Measurements from ENCODE around the gene CDC6. TPM values are rescaled to one million over a fixed set of nuclear protein-coding genes. Genes with fewer than 3 reads are reported as not detected.
A peak's percentile ranks its signal among the peaks of the same experiment; 100 is the strongest.

The CDC6 gene
- polyA plus RNA-seq, 1 donor: 11.8 TPM

GRCh38 chr17:40316571-40317344, 29.1 kb downstream of the CDC6 start:
- Histone ChIP-seq H3K36me3 (ENCODE audit: control insufficient read depth, insufficient read depth, low read length) (no peaks in the 10 kb centered on the region), H3K27me3 (ENCODE audit: control insufficient read depth, insufficient read depth, low read length) (no peaks in the 10 kb centered on the region), H3K4me1 (ENCODE audit: control insufficient read depth, insufficient read depth, low read length) (peaks cover 64% of the 10 kb centered on the region), H3K4me3 (ENCODE audit: low read length) (peak overlapping the region; percentile 25), H3K9me3 (ENCODE audit: control insufficient read depth, low read depth, low read length) (no peaks in the 10 kb centered on the region), H3K27ac (ENCODE audit: low read length) (peak overlapping the region; percentile 54)
- no CpG with 5 or more reads among the region's 38 CpGs for WGBS (ENCODE audit: insufficient coverage, low lambda C conversion rate)
- DNase-seq: peak; percentile 66 to 77

GRCh38 chr17:40317345-40317873, 29.7 kb downstream of the CDC6 start:
- H3K4me1 ChIP-seq (ENCODE audit: control insufficient read depth, insufficient read depth, low read length): peaks cover 67% of the 10 kb centered on the region
- WGBS (ENCODE audit: insufficient coverage, low lambda C conversion rate): no CpG with 5 or more reads among the region's 6 CpGs
- H3K36me3 ChIP-seq (ENCODE audit: control insufficient read depth, insufficient read depth, low read length): no peaks in the 10 kb centered on the region
- no peaks in the 10 kb centered on the region for H3K27me3 ChIP-seq (ENCODE audit: control insufficient read depth, insufficient read depth, low read length)
- peak overlapping the region; percentile 99 for H3K4me3 ChIP-seq (ENCODE audit: low read length)
- peak overlapping the region; percentile 54 for H3K27ac ChIP-seq (ENCODE audit: low read length)
- no peaks in the 10 kb centered on the region for H3K9me3 ChIP-seq (ENCODE audit: control insufficient read depth, low read depth, low read length)
- DNase-seq: peak in 1 of 2 donors; percentile 48

GRCh38 chr17:40317880-40318829, 30.5 kb downstream of the CDC6 start:
- DNase-seq: peak; percentile 96 to 98
- WGBS (ENCODE audit: insufficient coverage, low lambda C conversion rate): 0% methylated on average over 3 of the region's 70 CpGs
- no peaks in the 10 kb centered on the region for H3K9me3 ChIP-seq (ENCODE audit: control insufficient read depth, low read depth, low read length)
- H3K36me3 ChIP-seq (ENCODE audit: control insufficient read depth, insufficient read depth, low read length): no peaks in the 10 kb centered on the region
- H3K27ac ChIP-seq (ENCODE audit: low read length): peak overlapping the region; percentile 54
- peaks cover 73% of the 10 kb centered on the region for H3K4me1 ChIP-seq (ENCODE audit: control insufficient read depth, insufficient read depth, low read length)
- peak overlapping the region; percentile 99 for H3K4me3 ChIP-seq (ENCODE audit: low read length)
- no peaks in the 10 kb centered on the region for H3K27me3 ChIP-seq (ENCODE audit: control insufficient read depth, insufficient read depth, low read length)

GRCh38 chr17:40318830-40319391, 31.2 kb downstream of the CDC6 start:
- Histone ChIP-seq H3K4me3 (ENCODE audit: low read length) (peak overlapping the region; percentile 99), H3K27ac (ENCODE audit: low read length) (peak overlapping the region; percentile 16), H3K27me3 (ENCODE audit: control insufficient read depth, insufficient read depth, low read length) (no peaks in the 10 kb centered on the region), H3K9me3 (ENCODE audit: control insufficient read depth, low read depth, low read length) (no peaks in the 10 kb centered on the region), H3K4me1 (ENCODE audit: control insufficient read depth, insufficient read depth, low read length) (peaks cover 79% of the 10 kb centered on the region), H3K36me3 (ENCODE audit: control insufficient read depth, insufficient read depth, low read length) (no peaks in the 10 kb centered on the region)
- peak in 1 of 2 donors; percentile 36 for DNase-seq
- no CpG with 5 or more reads among the region's 13 CpGs for WGBS (ENCODE audit: insufficient coverage, low lambda C conversion rate)

GRCh38 chr17:40319651-40320540, 32.2 kb downstream of the CDC6 start:
- DNase-seq: no peak
- Histone ChIP-seq H3K27ac (ENCODE audit: low read length) (peak overlapping the region; percentile 55), H3K9me3 (ENCODE audit: control insufficient read depth, low read depth, low read length) (no peaks in the 10 kb centered on the region), H3K27me3 (ENCODE audit: control insufficient read depth, insufficient read depth, low read length) (no peaks in the 10 kb centered on the region), H3K36me3 (ENCODE audit: control insufficient read depth, insufficient read depth, low read length) (no peaks in the 10 kb centered on the region), H3K4me1 (ENCODE audit: control insufficient read depth, insufficient read depth, low read length) (peaks cover 82% of the 10 kb centered on the region), H3K4me3 (ENCODE audit: low read length) (peak overlapping the region; percentile 99)
- no CpG with 5 or more reads among the region's 11 CpGs for WGBS (ENCODE audit: insufficient coverage, low lambda C conversion rate)

GRCh38 chr17:40320756-40321523, 33.3 kb downstream of the CDC6 start:
- WGBS (ENCODE audit: insufficient coverage, low lambda C conversion rate): no CpG with 5 or more reads among the region's 19 CpGs
- peaks cover 77% of the 10 kb centered on the region for H3K4me1 ChIP-seq (ENCODE audit: control insufficient read depth, insufficient read depth, low read length)

GRCh38 chr17:40321524-40321929, 33.8 kb downstream of the CDC6 start:
- peak overlapping the region; percentile 65 for H3K27ac ChIP-seq (ENCODE audit: low read length)
- no peaks in the 10 kb centered on the region for H3K36me3 ChIP-seq (ENCODE audit: control insufficient read depth, insufficient read depth, low read length)
- no peaks in the 10 kb centered on the region for H3K27me3 ChIP-seq (ENCODE audit: control insufficient read depth, insufficient read depth, low read length)
- WGBS (ENCODE audit: insufficient coverage, low lambda C conversion rate): no CpG with 5 or more reads among the region's 4 CpGs
- peaks cover 77% of the 10 kb centered on the region for H3K4me1 ChIP-seq (ENCODE audit: control insufficient read depth, insufficient read depth, low read length)
- DNase-seq: no peak
- no peak overlapping the region for H3K4me3 ChIP-seq (ENCODE audit: low read length)
- H3K9me3 ChIP-seq (ENCODE audit: control insufficient read depth, low read depth, low read length): no peaks in the 10 kb centered on the region

More at GRCh38 chr17:40320756-40321523, 33.3 kb downstream of the CDC6 start:
- no peak overlapping the region for H3K4me3 ChIP-seq (ENCODE audit: low read length)
- H3K36me3 ChIP-seq (ENCODE audit: control insufficient read depth, insufficient read depth, low read length): no peaks in the 10 kb centered on the region
- peak in 1 of 2 donors; percentile 59 for DNase-seq
- H3K27ac ChIP-seq (ENCODE audit: low read length): peak overlapping the region; percentile 65
- H3K27me3 ChIP-seq (ENCODE audit: control insufficient read depth, insufficient read depth, low read length): no peaks in the 10 kb centered on the region
- H3K9me3 ChIP-seq (ENCODE audit: control insufficient read depth, low read depth, low read length): no peaks in the 10 kb centered on the region

- H3K9me3 ChIP-seq (ENCODE audit: control insufficient read depth, low read depth, low read length): no peaks in the 10 kb centered on the region
- H3K27ac ChIP-seq (ENCODE audit: low read length): peak overlapping the region; percentile 65
- no peaks in the 10 kb centered on the region for H3K36me3 ChIP-seq (ENCODE audit: control insufficient read depth, insufficient read depth, low read length)
- no CpG with 5 or more reads among the region's 4 CpGs for WGBS (ENCODE audit: insufficient coverage, low lambda C conversion rate)
- no peak for DNase-seq
- H3K4me3 ChIP-seq (ENCODE audit: low read length): peak overlapping the region; percentile 1
- H3K27me3 ChIP-seq (ENCODE audit: control insufficient read depth, insufficient read depth, low read length): no peaks in the 10 kb centered on the region
- H3K4me1 ChIP-seq (ENCODE audit: control insufficient read depth, insufficient read depth, low read length): peaks cover 77% of the 10 kb centered on the region
These were observed 34.3 kb downstream of the CDC6 start for GRCh38 chr17:40321961-40322357.

All from large intestine (tissue), 3 donors.